HepG2 (cell line): ENCODE results near the gene ABHD6. TPM values are rescaled to one million over a fixed set of nuclear protein-coding genes. Genes with fewer than 3 reads are reported as not detected.

Experiments
- ARID5B ChIP-seq: IDR thresholded peaks from 2 replicates; pipeline ENCODE4 v1.4.0; 2020; ENCODE audit warnings: mild to moderate bottlenecking, missing genetic modification reagents
- ATF3 ChIP-seq: sonication (generic); formaldehyde crosslinking; IDR thresholded peaks from 2 replicates; pipeline ENCODE4 v1.4.0; 2020; ENCODE audit warnings: missing genetic modification reagents
- CTCF ChIP-seq: sonication (generic); formaldehyde crosslinking; IDR thresholded peaks from 2 replicates; pipeline ENCODE4 v1.5.0; 2020; ENCODE audit warnings: mild to moderate bottlenecking, missing genetic modification reagents, moderate library complexity
- HMGXB4 ChIP-seq, 2 experiments: sonication (generic) in 1 of 2; formaldehyde crosslinking in 1 of 2; IDR thresholded peaks; 2 replicates each; pipeline versions ENCODE4 v1.4.0 to v1.6.1; 2018 to 2020; ENCODE audit warnings: missing genetic modification reagents in 2 of 2, borderline replicate concordance in 1 of 2, low read depth in 1 of 2, mild to moderate bottlenecking in 1 of 2, missing biosample characterization in 1 of 2
- KDM2A ChIP-seq: sonication (generic); formaldehyde crosslinking; IDR thresholded peaks from 2 replicates; pipeline ENCODE4 v1.4.0; 2020; ENCODE audit warnings: low read depth, missing genetic modification reagents, borderline replicate concordance
- KLF13 ChIP-seq: sonication (generic); formaldehyde crosslinking; IDR thresholded peaks from 2 replicates; pipeline ENCODE4 v1.4.0; 2020; ENCODE audit warnings: mild to moderate bottlenecking, missing genetic modification reagents
- MTA3 ChIP-seq: sonication (generic); formaldehyde crosslinking; IDR thresholded peaks from 2 replicates; pipeline ENCODE4 v1.4.0; 2020; ENCODE audit warnings: missing genetic modification reagents
- NR2C2 ChIP-seq: sonication (generic); formaldehyde crosslinking; IDR thresholded peaks from 2 replicates; pipeline ENCODE4 v1.4.0; 2020; ENCODE audit warnings: missing genetic modification reagents, mild to moderate bottlenecking, moderate library complexity, borderline replicate concordance
- SNRNP70 ChIP-seq: fragments of 200-400 bp; formaldehyde crosslinking; IDR thresholded peaks from 2 replicates; pipeline ENCODE4 v1.6.1; 2017; ENCODE audit warnings: mild to moderate bottlenecking, low read depth, low read length, moderate library complexity
- SOX5 ChIP-seq: IDR thresholded peaks from 2 replicates; pipeline ENCODE4 v1.6.1; 2016; ENCODE audit warnings: borderline replicate concordance
- ZHX2 ChIP-seq, 2 experiments: sonication (generic) in 1 of 2; formaldehyde crosslinking in 1 of 2; IDR thresholded peaks; 2 replicates each; pipeline versions ENCODE4 v1.6.1 to v1.9.0; 2014 to 2022; ENCODE audit warnings: antibody characterized with exemption in 1 of 2, borderline replicate concordance in 1 of 2, inconsistent platforms in 1 of 2, low read depth in 1 of 2, missing genetic modification reagents in 1 of 2
- ZNF136 ChIP-seq: sonication (generic); formaldehyde crosslinking; IDR thresholded peaks from 2 replicates; pipeline ENCODE4 v1.8.1; 2022; ENCODE audit warnings: low read depth, mild to moderate bottlenecking, moderate library complexity, missing genetic modification reagents
- ZNF20 ChIP-seq: sonication (generic); formaldehyde crosslinking; IDR thresholded peaks from 2 replicates; pipeline ENCODE4 v1.4.0; 2020; ENCODE audit warnings: mild to moderate bottlenecking, moderate library complexity, missing genetic modification reagents
- ZNF230 ChIP-seq: sonication (generic); formaldehyde crosslinking; IDR thresholded peaks from 2 replicates; pipeline ENCODE4 v1.4.0; 2020; ENCODE audit warnings: mild to moderate bottlenecking, missing genetic modification reagents
- ZNF558 ChIP-seq: sonication (generic); formaldehyde crosslinking; IDR thresholded peaks from 2 replicates; pipeline ENCODE4 v1.9.0; 2022; ENCODE audit warnings: mild to moderate bottlenecking, missing genetic modification reagents, borderline replicate concordance
- polyA plus RNA-seq, 8 experiments: library from polyadenylated mRNA; depleted of rRNA in 3 of 8; stranded (reverse) in 7 of 8; unstranded in 1 of 8; fragments of >200 nt; fragmentation: Illumina TruSeq in 4 of 8; extraction: Trizol in 4 of 8; gene quantifications; 2 replicates each; pipeline versions ENCODE4 v1.2.1 to v1.2.3, GENCODE V29; 2011 to 2016; ENCODE audit warnings: low read depth in 4 of 8, missing spikeins in 1 of 8, mixed read lengths in 1 of 8; ENCODE audit not compliant: insufficient read depth in 1 of 8
- total RNA-seq, 5 experiments: library from RNA; depleted of rRNA; stranded (reverse); fragments of >200 nt; fragmentation: Illumina TruSeq; extraction: Trizol; gene quantifications; 2 replicates each; pipeline ENCODE4 v1.2.3, GENCODE V29; 2016; ENCODE audit warnings: low read depth in 1 of 5

The ABHD6 gene
- total and polyA plus RNA-seq, 2 of the 13 experiments (the other 11 are each of a cell fraction or from before 2014, with no cell fraction given), result 9.0 to 17.2 TPM

- TF ChIP-seq ZHX2 (IDR thresholded peaks at IDR 0.05; ENCODE audit: low read depth), result no peak
- no peak for TF ChIP-seq ZHX2 (CRISPR knock-in tag; IDR thresholded peaks at IDR 0.05; ENCODE audit: borderline replicate concordance)
- TF ChIP-seq ZNF230 (CRISPR knock-in tag), result no peak
- TF ChIP-seq MTA3, result no peak
- TF ChIP-seq ZNF558 (CRISPR knock-in tag), result no peak
- no peak for TF ChIP-seq ZNF136 (CRISPR knock-in tag)
- TF ChIP-seq SOX5 (CRISPR knock-in tag), result no peak
- no peak for TF ChIP-seq KLF13 (CRISPR knock-in tag)
- TF ChIP-seq ARID5B (CRISPR knock-in tag), result no peak
- TF ChIP-seq CTCF (CRISPR knock-in tag), result no peak
- TF ChIP-seq ZNF20 (CRISPR knock-in tag), result no peak
- TF ChIP-seq KDM2A (CRISPR knock-in tag), result no peak
- no peak for TF ChIP-seq SNRNP70
- no peak for TF ChIP-seq ATF3 (CRISPR knock-in tag)
- 0 out of 2 replicates have a peak, but pooled peaks have one; percentile 8 for TF ChIP-seq NR2C2 (CRISPR knock-in tag)
- 0 out of 4 replicates have a peak, but pooled peaks of 1 of the 2 experiments have one; percentile 1 for TF ChIP-seq HMGXB4 (CRISPR knock-in tag; IDR thresholded peaks at IDR 0.05; ENCODE audit: borderline replicate concordance in 1 of 2, low read depth in 1 of 2)
These were observed 46.7 kb upstream of the ABHD6 start (continued) for GRCh38 chr3:58190882-58191281.
